Pons (tissue), 1 donor: ENCODE data around the gene REXO2.
A peak's percentile ranks its signal among the peaks of the same experiment; 100 is the strongest.

ENCODE experiments used
- DNase-seq: peaks from one replicate; pipeline ENCODE4 v3.0.0-alpha.2; 2016; ENCODE audit warnings: low spot score

The REXO2 gene

GRCh38 chr11:114439229-114440120, at the start of gene REXO2:
TSS of gene REXO2 (plus strand) at chr11:114439467. CDS start at chr11:114439529, 62 bp downstream.
- peak; percentile 95 for DNase-seq

- no peak for DNase-seq
Observed at GRCh38 chr11:114392735-114393667, 46.3 kb upstream of the REXO2 start.

GRCh38 chr11:114395736-114396135, 43.5 kb upstream of the REXO2 start:
- no peak for DNase-seq

- no peak for DNase-seq
Observed at GRCh38 chr11:114396916-114397315, 42.4 kb upstream of the REXO2 start.

DNA sequence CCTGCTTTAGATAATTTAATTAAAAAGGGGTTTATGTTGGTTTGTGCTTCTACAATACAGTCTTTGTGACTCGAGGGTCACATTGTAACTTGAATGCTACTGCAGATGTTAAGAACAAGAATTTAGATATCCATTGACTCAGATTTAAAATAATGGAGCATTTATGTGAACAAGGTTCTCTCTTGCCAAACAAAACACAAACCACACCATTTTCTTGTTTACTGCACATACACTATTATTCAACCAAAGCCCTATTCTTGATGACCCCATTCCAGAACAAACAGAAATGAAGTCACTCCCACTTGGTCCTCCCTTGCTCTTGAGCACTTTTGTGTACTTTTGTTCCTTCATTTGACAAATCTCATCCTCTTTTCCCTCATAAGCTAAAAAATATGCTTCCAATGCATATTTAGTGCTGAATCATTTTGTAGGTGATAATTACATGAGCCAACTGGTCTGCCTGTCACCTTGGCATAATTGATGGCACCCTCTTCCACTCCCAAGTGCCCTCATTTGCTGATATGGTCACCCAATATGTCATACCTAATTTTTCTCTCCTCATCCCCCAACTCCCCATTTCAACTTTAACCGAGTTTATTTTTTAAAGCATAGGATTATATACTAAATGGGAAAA, 41.8 kb upstream of the REXO2 start:
- DNase-seq, result peak; percentile 92

GRCh38 chr11:114398303-114398920, 40.9 kb upstream of the REXO2 start:
- DNase-seq, result no peak

- DNase-seq, result peak; percentile 31
Observed at GRCh38 chr11:114399490-114400215, 39.6 kb upstream of the REXO2 start.

DNA sequence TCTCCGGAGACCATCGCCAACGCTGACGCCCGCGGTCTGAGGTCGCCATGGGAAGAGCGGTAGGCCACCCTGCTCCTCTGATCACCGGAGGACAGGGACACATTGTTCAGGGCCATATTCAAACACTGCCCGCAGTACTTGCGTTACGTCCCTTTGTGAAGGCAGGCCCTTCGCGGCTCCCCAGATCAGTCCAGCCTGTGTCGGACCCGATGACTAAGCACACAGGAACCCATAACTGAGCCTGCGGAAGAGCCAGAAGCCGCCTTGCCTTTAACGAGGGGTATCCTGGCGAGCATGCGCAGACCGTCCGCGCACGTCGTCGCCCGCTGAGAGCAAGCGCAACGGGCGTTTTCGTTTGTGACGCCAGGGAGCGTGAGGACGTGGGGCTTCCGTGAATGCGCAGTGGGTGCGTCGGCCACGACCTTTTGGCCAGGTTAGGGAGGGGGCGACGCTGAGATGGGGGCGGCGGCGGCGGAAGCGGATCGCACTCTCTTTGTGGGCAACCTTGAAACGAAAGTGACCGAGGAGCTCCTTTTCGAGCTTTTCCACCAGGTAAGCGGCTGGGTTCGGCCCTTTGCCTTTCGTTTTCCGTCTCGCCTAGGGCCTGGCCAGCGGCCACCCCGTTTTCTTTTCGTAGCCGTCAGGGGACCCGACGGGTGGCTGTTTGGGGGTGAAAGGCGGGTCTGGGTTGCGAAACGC, 38.9 kb upstream of the REXO2 start, which contains the start of the genes C11orf71 and RBM7:
C11orf71 (minus strand) TSS at position 296 of the 699 bp plus-strand sequence; CDS start at position 116, 180 bp downstream.
RBM7 (plus strand) TSS at position 451 of the 699 bp plus-strand sequence; CDS start at position 457, 6 bp downstream.
- DNase-seq, result peak; percentile 96

- no peak for DNase-seq
Observed at GRCh38 chr11:114400915-114401223, 38.4 kb upstream of the REXO2 start.

DNA sequence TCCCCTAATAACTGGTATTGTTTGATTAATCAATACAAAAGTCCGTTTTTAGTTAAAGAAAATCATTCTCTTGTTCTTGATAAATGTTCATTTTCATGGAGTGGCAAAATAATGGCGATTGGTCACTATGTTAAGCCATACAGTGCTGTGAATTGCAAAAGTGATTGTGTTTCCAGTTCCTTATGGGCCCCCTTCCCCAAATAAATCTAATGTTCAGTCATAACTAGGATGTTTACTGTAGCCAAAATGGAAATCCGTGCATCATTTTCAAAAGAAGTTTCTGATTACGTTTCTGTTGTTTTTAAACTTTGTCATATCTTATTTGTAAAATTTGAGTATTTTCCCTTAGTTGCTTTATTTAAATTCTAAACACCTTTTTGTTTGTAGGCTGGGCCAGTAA, 38.0 kb upstream of the REXO2 start:
- DNase-seq, result no peak

- DNase-seq, result no peak
Observed at GRCh38 chr11:114412946-114413345, 26.3 kb upstream of the REXO2 start.

DNA sequence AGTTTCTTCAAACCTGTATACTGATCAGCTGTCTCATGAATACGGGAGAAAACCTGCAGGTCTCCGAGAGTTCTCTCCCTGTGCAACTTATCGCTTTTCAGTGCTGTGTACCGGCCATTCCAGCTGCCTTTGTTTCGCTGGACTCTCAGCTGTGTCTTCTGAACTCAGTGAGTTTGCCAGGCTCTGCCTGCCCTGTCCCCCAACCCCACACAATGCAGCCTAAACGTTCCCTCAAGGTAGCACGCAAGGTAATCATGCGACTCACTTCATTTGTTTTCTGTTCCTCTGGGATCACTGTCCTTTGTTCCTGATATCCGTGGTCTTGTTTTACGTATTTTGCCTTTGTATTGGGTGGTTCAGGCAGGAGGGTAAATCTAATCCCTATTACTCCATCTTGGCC, 25.3 kb upstream of the REXO2 start:
- DNase-seq, result no peak

GRCh38 chr11:114416441-114416961, 22.8 kb upstream of the REXO2 start:
- no peak for DNase-seq

- DNase-seq, result no peak
Observed at GRCh38 chr11:114426280-114426679, 13.0 kb upstream of the REXO2 start.

GRCh38 chr11:114430290-114430689, 9.0 kb upstream of the REXO2 start:
- no peak for DNase-seq

- DNase-seq, result no peak
Observed at GRCh38 chr11:114432893-114433292, 6.4 kb upstream of the REXO2 start.

GRCh38 chr11:114433376-114433775, 5.9 kb upstream of the REXO2 start:
- no peak for DNase-seq

GRCh38 chr11:114438303-114438702, 964 bp upstream of the REXO2 start:
- DNase-seq, result no peak

- peak; percentile 64 for DNase-seq
Observed at GRCh38 chr11:114440121-114440860, 1.0 kb downstream of the REXO2 start.
